Activated CD8-positive, alpha-beta memory T cell treated with anti-CD3 and anti-CD28 coated beads, Interleukin-2, amount 50 U/mL, for 1 hour (primary cell): Measurements from ENCODE around the gene TMEM212.

ENCODE experiments used
- DNase-seq: peaks from one replicate; pipeline ENCODE4 v3.0.0-alpha.2; 2020; ENCODE audit errors: extremely low read depth

The TMEM212 gene

DNA sequence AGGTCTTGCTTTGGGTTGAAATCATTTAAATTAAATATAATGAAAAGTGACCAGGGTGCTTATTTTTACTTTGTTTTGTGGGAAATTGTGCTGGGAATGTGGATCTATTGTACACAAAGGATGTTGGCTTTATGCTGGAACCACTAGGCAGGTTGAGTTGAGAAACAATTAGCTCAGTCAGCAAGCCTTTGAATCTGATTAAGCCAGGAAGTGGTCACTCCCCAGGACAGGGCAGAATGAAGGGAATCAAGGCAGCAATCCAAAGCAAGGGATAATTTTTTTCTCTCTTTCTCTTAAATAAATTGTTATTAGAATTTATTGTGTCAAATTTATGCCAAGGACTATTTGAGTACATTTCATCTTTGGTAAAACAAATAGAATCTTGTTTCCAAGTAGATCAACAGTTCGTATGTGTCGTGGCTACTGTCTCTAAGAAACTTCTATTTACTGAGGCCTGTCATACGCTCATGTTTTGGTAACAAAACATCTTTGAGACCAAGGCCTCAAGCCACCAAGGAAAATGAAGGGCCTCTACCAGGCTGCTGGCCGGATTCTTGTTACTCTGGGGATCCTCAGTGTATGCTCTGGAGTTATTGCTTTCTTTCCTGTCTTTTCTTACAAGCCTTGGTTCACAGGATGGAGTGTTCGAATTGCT is at the start of gene TMEM212:
Gene TMEM212, plus strand, starts transcription at position 486 of the 655 bp plus-strand sequence. Its CDS starts 35 bp downstream, at position 521.
- no peak for DNase-seq

GRCh38 chr3:171796625-171797264 is 46.4 kb upstream of the TMEM212 start:
- DNase-seq, result no peak

GRCh38 chr3:171797265-171797679 is 45.9 kb upstream of the TMEM212 start:
- no peak for DNase-seq

GRCh38 chr3:171797873-171798272 is 45.3 kb upstream of the TMEM212 start:
- DNase-seq, result no peak

DNA sequence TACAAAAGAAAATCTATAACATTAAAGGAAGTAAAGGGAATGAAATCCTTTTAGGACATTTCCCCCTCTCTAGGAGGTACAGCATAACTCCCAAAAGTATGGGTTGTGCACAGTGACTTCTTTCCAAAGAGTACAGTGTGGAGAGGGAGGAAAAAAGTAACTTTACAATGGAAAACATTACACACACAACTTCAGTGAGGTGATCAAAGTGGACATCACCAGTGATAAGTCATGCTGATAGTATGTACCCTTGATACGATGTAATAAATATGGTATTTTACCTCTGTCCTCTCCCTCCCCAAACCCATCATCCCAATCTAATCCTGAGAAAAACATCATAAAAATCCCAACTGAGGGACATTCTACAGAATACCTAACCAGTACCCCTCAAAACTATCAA is 43.6 kb upstream of the TMEM212 start:
- no peak for DNase-seq

GRCh38 chr3:171801738-171802589 is 41.2 kb upstream of the TMEM212 start:
- DNase-seq, result no peak

GRCh38 chr3:171802590-171802956 is 40.6 kb upstream of the TMEM212 start:
- no peak for DNase-seq

DNA sequence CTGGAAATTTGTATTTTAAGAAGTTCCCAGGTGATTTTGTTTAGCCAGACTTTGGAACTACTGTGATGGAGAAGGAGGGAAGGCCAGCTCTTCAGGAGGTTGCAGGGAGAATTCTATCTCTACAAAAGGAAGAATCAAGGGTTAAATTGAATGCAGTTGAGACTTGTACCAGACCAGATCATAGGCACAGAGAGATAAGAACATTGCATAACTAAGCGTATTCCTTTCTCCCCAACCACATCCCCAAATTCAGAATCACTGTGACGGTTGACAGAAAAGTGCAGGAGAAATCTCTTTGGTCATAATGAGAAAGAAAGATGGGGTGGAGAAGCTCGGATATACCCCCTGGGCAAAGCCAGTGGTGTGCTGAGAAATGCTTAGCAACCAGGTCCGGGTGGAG is 40.1 kb upstream of the TMEM212 start:
- DNase-seq, result no peak

GRCh38 chr3:171804618-171805389 is 38.3 kb upstream of the TMEM212 start:
- DNase-seq, result no peak

DNA sequence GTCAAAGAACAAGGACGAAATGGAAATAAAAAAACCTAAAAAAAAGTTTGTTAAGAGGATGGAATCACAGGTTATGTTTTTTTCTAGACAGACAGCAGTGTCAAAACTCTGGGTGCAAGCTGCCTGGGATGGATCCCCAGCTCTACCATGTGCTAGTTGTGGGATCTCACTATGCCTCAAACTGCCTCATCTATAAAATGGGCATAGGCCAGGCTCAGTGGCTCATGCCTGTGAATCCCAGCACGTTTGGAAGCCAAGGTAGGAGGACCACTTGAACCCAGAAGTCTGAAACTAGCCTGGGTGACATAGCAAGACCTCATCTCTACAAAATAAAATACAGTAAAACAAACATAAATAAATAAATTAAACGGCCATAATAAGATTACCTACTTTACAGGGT is 37.5 kb upstream of the TMEM212 start:
- no peak for DNase-seq

GRCh38 chr3:171806200-171807128 is 36.7 kb upstream of the TMEM212 start:
- no peak for DNase-seq

DNA sequence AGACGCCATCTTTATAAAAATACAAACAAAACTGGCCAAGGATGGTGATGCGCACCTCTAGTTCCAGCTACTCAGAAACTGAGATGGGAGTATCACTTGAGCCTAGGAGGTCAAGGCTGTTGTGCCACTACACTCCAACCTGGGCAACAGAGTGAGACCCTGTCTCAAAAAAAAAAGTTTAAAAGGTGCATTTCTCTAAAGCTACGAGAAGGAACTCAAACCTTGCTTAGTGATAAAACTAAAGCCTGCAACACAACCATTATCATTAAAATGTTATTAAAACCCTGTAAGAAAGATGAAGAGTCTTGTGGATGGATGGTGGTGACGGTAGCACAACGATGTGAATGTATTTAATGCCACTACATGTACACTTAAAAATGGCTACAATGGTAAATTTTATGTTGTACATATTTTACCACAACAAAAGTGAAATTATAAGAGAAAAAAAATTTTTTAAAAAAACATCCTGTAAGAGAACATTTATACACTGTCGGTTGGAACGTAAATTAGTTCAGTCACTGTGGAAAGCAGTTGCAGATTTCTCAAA is 35.9 kb upstream of the TMEM212 start:
- DNase-seq, result no peak

DNA sequence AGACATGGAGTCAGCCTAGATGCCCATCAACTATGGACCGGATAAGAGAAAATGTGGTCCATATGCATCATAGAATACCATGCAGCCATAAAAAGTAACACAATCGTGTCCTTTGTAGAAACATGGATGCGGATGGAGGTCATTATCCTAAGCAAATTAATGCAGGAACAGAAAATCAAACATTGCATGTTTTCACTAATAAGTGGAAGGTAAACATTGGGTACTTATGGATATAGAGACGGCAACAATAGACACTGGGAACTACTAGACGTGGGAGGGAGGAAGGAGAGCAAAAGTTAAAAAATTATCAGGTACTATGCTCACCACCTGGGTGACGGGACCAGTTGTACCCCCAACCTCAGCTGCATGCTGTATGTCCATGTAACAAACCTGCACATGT is 35.3 kb upstream of the TMEM212 start:
- DNase-seq, result no peak

GRCh38 chr3:171809611-171809860 is 33.6 kb upstream of the TMEM212 start:
- no peak for DNase-seq

DNA sequence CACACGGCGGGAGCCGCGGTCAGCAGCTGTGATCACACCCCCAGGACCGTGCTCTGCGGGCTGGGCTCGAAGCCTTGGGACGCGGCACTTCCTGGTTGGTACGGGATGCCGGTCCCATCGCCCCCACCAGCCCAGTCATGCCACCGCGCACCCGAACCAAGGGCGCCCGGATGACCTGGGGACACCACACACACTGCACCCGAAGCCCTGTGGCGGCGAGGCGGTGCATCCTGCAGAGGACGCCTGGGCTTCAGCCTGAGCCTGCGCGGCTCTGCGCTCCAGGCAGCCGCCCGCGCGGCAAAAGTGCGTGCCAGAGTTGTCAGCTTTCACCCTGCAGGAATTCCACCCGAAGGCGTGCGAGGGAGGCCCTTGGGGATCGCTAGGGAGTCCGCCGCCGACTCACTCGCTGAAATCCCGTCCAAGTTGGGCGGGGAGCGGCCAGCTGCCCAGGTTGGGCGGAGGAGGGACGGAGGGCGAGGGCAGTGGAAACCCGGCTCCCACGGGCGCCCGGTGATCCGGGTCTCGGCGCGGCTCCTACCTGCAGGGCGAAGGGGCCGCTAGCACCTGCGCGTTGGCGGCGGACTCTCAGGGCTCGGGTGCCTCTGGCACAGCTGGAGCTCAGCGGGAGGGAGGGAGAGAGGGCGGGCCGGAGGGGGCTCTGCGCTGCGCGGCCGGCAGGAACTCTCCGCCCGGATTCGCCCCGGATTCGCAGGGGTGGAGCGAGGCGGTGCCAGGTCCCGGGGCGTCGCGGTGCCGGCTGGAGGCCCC is 33.1 kb upstream of the TMEM212 start, which contains the start of gene PLD1:
Gene PLD1, minus strand, starts transcription at position 623 of the 768 bp plus-strand sequence. CDS start 72,432 bp downstream, outside the sequence.
- DNase-seq, result no peak

- no peak for DNase-seq
These were observed 32.4 kb upstream of the TMEM212 start for GRCh38 chr3:171810629-171811294.

- DNase-seq, result no peak
These were observed 31.7 kb upstream of the TMEM212 start for GRCh38 chr3:171811295-171811912.

- DNase-seq, result no peak
These were observed 31.2 kb upstream of the TMEM212 start for GRCh38 chr3:171811913-171812335.

- no peak for DNase-seq
These were observed 30.3 kb upstream of the TMEM212 start for GRCh38 chr3:171812811-171813210.
